Superior temporal gyrus (tissue), 1 donor: Measurements from ENCODE around the gene DCLK2.

Source experiments
- DNase-seq: peaks from one replicate; pipeline ENCODE4 v3.0.0-alpha.2; 2016; ENCODE audit errors: extremely low spot score

The DCLK2 gene

GRCh38 chr4:150069353-150069752 lies 8.9 kb upstream of the DCLK2 start:
- no peak for DNase-seq

- DNase-seq: no peak
These were observed 7.6 kb upstream of the DCLK2 start for GRCh38 chr4:150070464-150071170.

- DNase-seq: no peak
These were observed 5.8 kb upstream of the DCLK2 start for GRCh38 chr4:150072471-150072870.

- peak; percentile 71 for DNase-seq
These were observed 5.1 kb upstream of the DCLK2 start for GRCh38 chr4:150072906-150073714.

GRCh38 chr4:150074064-150074463 lies 4.2 kb upstream of the DCLK2 start:
- no peak for DNase-seq

GRCh38 chr4:150078579-150079080 lies 385 bp downstream of the DCLK2 start:
- no peak for DNase-seq

- no peak for DNase-seq
These were observed 886 bp downstream of the DCLK2 start for GRCh38 chr4:150079081-150079581.

GRCh38 chr4:150080337-150080736 lies 2.1 kb downstream of the DCLK2 start:
- DNase-seq: no peak

GRCh38 chr4:150080875-150081274 lies 2.6 kb downstream of the DCLK2 start:
- DNase-seq: no peak

- DNase-seq: no peak
These were observed 4.0 kb downstream of the DCLK2 start for GRCh38 chr4:150082241-150082640.

GRCh38 chr4:150087006-150087405 lies 8.8 kb downstream of the DCLK2 start:
- DNase-seq: no peak

GRCh38 chr4:150089732-150090131 lies 11.5 kb downstream of the DCLK2 start:
- no peak for DNase-seq

GRCh38 chr4:150090836-150091235 lies 12.6 kb downstream of the DCLK2 start:
- DNase-seq: no peak

GRCh38 chr4:150094676-150095075 lies 16.4 kb downstream of the DCLK2 start:
- DNase-seq: no peak

- DNase-seq: no peak
These were observed 18.4 kb downstream of the DCLK2 start for GRCh38 chr4:150096625-150097024.

GRCh38 chr4:150098214-150098613 lies 20.0 kb downstream of the DCLK2 start:
- no peak for DNase-seq

- DNase-seq: no peak
These were observed 26.3 kb downstream of the DCLK2 start for GRCh38 chr4:150104404-150105027.

- no peak for DNase-seq
These were observed 28.6 kb downstream of the DCLK2 start for GRCh38 chr4:150106886-150107285.

GRCh38 chr4:150108691-150109090 lies 30.4 kb downstream of the DCLK2 start:
- DNase-seq: no peak

GRCh38 chr4:150114641-150115040 lies 36.4 kb downstream of the DCLK2 start:
- DNase-seq: no peak

- DNase-seq: no peak
These were observed 37.6 kb downstream of the DCLK2 start for GRCh38 chr4:150115851-150116250.

- no peak for DNase-seq
These were observed 38.3 kb downstream of the DCLK2 start for GRCh38 chr4:150116506-150116905.
